Stimulated activated naive CD8-positive, alpha-beta T cell treated with anti-CD3 and anti-CD28 coated beads, Interleukin-15, Interleukin-2, amounts not matched to agents 100 U/mL and 50 U/mL, for 24 hours (primary cell): Measurements from ENCODE around the gene ZFYVE21.

Experiments
- ATAC-seq: fragments of 150-1000 bp; cut with Tn5 transposase; one replicate; pipeline ENCODE4 v1.10.0; 2021
- DNase-seq: peaks from one replicate; pipeline ENCODE4 v3.0.0; 2021

ZFYVE21 gene

GRCh38 chr14:103705504-103706284 lies 9.9 kb upstream of the ZFYVE21 start:
- no peak for ATAC-seq
- no peak for DNase-seq

- no peak for DNase-seq
- no peak for ATAC-seq
Measured at GRCh38 chr14:103706551-103707328, 8.9 kb upstream of the ZFYVE21 start.

- ATAC-seq (no peak), DNase-seq (no peak)
Measured at GRCh38 chr14:103707329-103708263, 8.0 kb upstream of the ZFYVE21 start.

- ATAC-seq, result no peak
- no peak for DNase-seq
Measured at GRCh38 chr14:103708750-103709187, 6.8 kb upstream of the ZFYVE21 start.

- DNase-seq (no peak), ATAC-seq (no peak)
Measured at GRCh38 chr14:103709814-103710213, 5.8 kb upstream of the ZFYVE21 start.

GRCh38 chr14:103710771-103711377 lies 4.7 kb upstream of the ZFYVE21 start:
- ATAC-seq (no peak), DNase-seq (no peak)

- ATAC-seq, result no peak
- no peak for DNase-seq
Measured at GRCh38 chr14:103711516-103712431, 3.8 kb upstream of the ZFYVE21 start.

- DNase-seq (no peak), ATAC-seq (no peak)
Measured at GRCh38 chr14:103712633-103713247, 2.9 kb upstream of the ZFYVE21 start.

GRCh38 chr14:103713304-103714062 lies 2.1 kb upstream of the ZFYVE21 start:
- ATAC-seq, result no peak

GRCh38 chr14:103714063-103714724 lies 1.4 kb upstream of the ZFYVE21 start:
- no peak for ATAC-seq
- DNase-seq, result no peak

More at GRCh38 chr14:103713304-103714062, 2.1 kb upstream of the ZFYVE21 start:
- no peak for DNase-seq

- DNase-seq, result peak; percentile 24
- ATAC-seq, result no peak
Measured at GRCh38 chr14:103716091-103716801, 636 bp downstream of the ZFYVE21 start.

- DNase-seq (no peak), ATAC-seq (no peak)
Measured at GRCh38 chr14:103716899-103717411, 1.3 kb downstream of the ZFYVE21 start.

- ATAC-seq (no peak), DNase-seq (no peak)
Measured at GRCh38 chr14:103718572-103718971, 3.0 kb downstream of the ZFYVE21 start.

GRCh38 chr14:103719751-103720150 lies 4.1 kb downstream of the ZFYVE21 start:
- ATAC-seq (no peak), DNase-seq (no peak)

GRCh38 chr14:103721334-103722120 lies 5.9 kb downstream of the ZFYVE21 start:
- DNase-seq (peak; percentile 25), ATAC-seq (peak; percentile 40)

GRCh38 chr14:103723748-103724081 lies 8.1 kb downstream of the ZFYVE21 start:
- ATAC-seq (no peak), DNase-seq (no peak)

GRCh38 chr14:103724116-103724515 lies 8.5 kb downstream of the ZFYVE21 start:
- ATAC-seq, result no peak
- no peak for DNase-seq
